SKM-1 (cell line): ENCODE measurements around the gene C5orf58.
A peak's percentile ranks its signal among the peaks of the same experiment; 100 is the strongest.

Source experiments
- DNase-seq: peaks from one replicate; lab custom pipeline; 2025; ENCODE audit not compliant: unreplicated experiment; lab: John Stamatoyannopoulos, UW

C5orf58 gene

DNA sequence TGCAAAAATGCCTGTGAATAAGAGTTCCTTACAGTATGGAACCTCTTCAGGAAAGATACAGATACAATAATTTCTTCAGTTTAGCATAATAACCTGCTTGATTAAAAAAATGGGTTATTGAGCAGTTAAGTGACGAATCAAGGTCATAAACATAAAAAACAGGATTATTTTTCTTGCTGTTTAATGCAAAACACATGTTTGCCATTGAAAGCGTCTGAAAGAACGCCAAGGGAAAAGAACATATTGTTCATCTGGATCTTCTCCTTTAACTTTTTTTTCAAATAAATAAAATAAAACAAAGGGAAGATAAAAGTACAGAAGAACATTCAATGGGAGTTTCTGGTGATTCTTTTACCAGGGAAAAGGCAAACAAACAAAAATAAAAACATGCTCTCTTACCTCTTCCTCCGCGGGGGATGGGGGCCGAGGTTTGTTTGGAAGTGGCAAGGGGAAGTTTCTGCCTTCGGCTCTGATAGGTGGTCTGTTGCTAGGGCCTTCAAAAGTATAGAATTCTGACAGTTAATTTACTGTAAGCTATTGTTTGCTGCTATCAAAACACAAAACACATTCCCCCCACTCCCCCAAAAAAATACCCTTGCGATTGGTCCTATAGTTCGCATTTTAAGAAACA, 20.1 kb downstream of the C5orf58 start:
- no peak for DNase-seq

- DNase-seq, result no peak
Measured at GRCh38 chr5:170254056-170254455, 21.3 kb downstream of the C5orf58 start.

- no peak for DNase-seq
Measured at GRCh38 chr5:170256571-170256970, 23.8 kb downstream of the C5orf58 start.

- no peak for DNase-seq
Measured at GRCh38 chr5:170257370-170257769, 24.6 kb downstream of the C5orf58 start.

GRCh38 chr5:170261528-170262043, 28.8 kb downstream of the C5orf58 start:
- no peak for DNase-seq

DNA sequence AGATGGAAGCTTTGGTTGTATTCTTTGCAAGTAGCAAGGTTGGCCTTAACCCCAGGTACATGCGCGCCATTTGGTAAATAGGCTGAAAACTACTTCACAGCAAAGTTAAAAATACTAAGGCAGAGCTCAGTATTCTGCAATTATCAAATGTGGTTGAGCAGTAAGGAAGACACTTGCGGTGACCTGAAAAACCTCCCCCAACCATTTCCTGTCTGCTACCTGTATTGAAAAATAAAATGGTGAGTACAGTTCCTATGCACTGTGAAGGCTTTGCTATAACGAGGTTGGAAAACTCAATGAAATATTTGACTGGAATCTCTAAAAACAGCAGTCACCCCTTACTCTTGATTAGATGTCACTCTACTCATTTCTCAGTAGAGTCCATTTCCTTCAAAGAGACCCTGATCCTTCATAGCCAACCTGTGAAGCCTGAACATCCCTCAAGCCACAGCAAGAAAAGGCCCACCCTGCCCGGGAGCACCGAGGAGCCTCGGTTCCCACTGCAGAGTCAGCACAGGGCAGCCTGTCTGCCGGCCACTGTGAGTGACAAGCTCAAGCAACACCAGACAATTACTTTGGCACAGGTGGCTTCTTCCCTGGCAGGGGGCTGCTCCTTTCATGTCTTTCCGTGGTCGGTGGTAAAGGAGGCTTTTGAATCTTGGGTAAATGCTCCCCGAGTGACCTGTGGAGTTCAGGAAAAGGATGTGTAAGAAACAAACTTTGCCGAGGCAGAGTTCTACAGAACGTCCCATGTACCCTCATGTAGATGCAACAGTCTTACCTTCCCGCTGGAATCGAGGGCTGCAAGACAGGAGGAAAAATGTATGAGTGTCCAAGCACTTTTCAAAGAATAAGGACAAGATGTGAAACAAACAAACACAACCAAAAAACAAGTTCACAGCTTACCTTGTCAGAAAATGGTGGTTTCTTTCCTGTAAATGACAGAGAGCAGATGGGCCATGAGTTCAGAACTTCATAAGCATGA, 29.6 kb downstream of the C5orf58 start:
- no peak for DNase-seq

- no peak for DNase-seq
Measured at GRCh38 chr5:170263906-170264305, 31.1 kb downstream of the C5orf58 start.

GRCh38 chr5:170265522-170265921, 32.7 kb downstream of the C5orf58 start:
- no peak for DNase-seq

- DNase-seq, result no peak
Measured at GRCh38 chr5:170266570-170267381, 34.0 kb downstream of the C5orf58 start.

GRCh38 chr5:170267431-170268152, 34.8 kb downstream of the C5orf58 start:
- DNase-seq, result peak; percentile 75

DNA sequence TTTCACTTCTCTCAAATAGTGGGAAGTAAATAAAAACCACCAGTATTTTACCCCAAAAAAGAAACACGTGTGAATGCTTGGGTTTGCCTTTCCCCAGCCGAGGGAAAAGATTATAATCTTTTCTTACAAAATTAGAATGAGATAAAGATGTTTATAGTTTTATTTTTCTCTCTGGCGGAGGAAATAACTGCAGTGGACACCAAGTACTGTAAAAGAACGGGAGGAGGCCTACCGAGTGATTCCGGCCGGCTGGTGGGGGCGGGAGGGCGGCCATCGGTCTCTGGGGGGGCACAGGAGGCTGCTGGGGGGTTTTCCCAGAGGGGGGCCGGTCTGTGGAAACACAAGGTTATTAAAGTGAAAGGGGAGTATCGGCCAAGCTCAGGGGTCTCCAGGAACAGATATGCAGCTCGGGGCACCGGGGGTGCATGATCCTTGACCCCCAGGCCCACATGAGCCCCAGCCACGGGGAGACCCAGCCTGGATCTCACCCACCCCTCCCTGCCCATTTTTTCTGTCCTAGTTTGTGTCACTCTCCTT, 35.4 kb downstream of the C5orf58 start:
- DNase-seq, result no peak

DNA sequence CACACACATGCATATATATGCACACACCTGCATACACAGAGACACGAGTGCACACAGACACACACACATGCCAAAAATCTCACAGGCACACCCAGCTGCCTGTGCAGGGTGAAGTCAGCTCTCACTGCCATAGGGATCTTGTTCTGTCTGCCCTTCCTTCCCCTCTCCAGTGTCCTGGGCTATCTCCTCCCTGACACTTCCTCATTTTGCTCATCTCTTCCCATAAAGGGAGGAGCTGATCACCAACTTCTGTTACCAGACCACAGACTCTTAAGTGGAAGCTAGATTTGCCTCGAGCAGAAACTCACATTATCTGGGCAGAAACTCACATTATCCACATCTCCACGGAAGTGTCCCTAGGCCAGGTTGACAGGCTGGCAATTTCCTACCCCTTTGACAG, 36.1 kb downstream of the C5orf58 start:
- DNase-seq, result peak; percentile 86

- DNase-seq, result no peak
Measured at GRCh38 chr5:170269579-170269978, 36.8 kb downstream of the C5orf58 start.

DNA sequence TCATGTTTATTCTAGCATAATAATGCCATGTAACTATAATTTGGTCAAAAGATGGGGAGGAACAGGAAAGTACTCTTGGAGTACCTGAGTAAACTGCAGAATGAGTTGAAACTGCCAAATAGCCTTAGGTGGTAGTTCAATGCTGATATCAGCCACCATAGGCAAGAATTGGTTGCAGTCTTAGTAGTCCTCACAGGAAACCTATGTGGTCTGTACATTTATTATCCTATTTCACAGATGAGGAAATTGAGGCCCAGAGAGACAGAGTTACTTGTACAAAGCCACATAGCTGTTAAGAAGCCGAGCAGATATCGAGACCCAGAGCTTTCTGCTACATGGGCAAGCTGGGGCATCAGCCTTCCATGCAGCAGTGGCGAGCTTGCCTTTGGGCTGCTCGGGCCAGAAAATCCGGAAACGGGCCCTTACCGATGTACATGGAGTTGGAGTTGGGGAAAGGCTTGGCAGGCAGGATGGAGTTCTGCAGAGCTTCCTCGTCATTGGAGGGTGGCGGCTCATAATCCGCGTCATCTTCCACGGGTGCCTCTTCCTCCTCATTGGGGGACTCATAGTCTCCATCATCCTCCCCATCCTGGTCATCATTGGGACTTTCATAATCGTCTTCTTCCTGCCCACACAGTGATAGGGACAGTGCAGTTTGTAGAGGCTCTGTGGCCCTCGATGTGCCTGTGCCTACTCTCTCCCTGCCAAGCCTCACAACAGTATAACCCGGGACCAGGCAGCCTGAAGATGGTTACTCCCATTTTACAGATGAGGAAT, 37.7 kb downstream of the C5orf58 start:
- DNase-seq, result no peak

GRCh38 chr5:170273968-170274710, 41.4 kb downstream of the C5orf58 start:
- DNase-seq, result peak; percentile 45

- no peak for DNase-seq
Measured at GRCh38 chr5:170275376-170275994, 42.7 kb downstream of the C5orf58 start.

GRCh38 chr5:170276140-170276539, 43.4 kb downstream of the C5orf58 start:
- no peak for DNase-seq

DNA sequence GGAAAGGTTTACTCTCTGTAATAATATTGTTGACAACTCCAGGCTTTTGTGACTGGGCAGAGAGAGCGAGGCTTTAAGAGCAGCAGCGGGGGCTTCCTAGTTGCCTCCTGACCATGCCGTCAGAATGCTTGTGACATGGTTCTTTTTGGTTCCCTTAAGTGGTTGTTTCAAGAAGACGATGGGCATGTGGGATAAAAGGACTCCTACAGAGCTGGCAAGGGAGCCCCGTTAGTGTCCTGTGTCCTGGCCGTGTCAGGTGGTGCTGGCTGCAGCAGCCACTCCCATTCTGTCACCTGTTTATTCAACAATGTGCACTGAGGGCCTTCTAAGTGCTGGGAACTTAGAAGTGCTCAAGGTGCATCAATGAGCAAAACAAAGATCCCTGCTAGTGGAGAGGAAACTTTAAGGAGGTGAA, 45.1 kb downstream of the C5orf58 start:
- no peak for DNase-seq
